ENCODE results near the gene YTHDC1. TPM values are rescaled to one million over a fixed set of nuclear protein-coding genes. Genes with fewer than 3 reads are reported as not detected.

The YTHDC1 gene
- total RNA-seq: 10 to 100 TPM; 28.0 to 73.1 (median 34.9) TPM

GRCh38 chr4:68349649-68350360, at the start of gene YTHDC1:
Gene YTHDC1 (minus strand): TSS chr4:68350090. CDS start chr4:68349753, 337 bp downstream.
- peaks cover 31 to 36% of the 10 kb centered on the region in 2 donors for H3K4me1 ChIP-seq
- DNase-seq (peak; percentile 93 to 94), ATAC-seq (peak; percentile 95 to 97)
- H3K36me3 ChIP-seq: no peaks in the 10 kb centered on the region
- in situ Hi-C loops (cut with MboI; ENCODE audit: low sequenced_read_pairs in 4 of 4): loop anchor here in 2 of 4 donors (25.0 kb wide), 1 partner anchor 813 kb away; the partner anchor contains the start of gene CENPC (in 2 of the 2)
- H3K4me3 ChIP-seq: peak within 1 kb of the TSS; percentile 84 to 95 (median 90)
- intact Hi-C loops (cut with DNase I; ENCODE audit: low total_unique reads): loop anchor here (2.0 kb wide), 1 partner anchor 23 kb away; no protein-coding TSS in a partner anchor
- H3K27ac ChIP-seq: peak within 1 kb of the TSS; percentile 94 to 97 (median 96)
- TF ChIP-seq POLR2A (IDR thresholded peaks at IDR 0.05): peak; percentile 92 to 97
- TF ChIP-seq, protein P1, sequence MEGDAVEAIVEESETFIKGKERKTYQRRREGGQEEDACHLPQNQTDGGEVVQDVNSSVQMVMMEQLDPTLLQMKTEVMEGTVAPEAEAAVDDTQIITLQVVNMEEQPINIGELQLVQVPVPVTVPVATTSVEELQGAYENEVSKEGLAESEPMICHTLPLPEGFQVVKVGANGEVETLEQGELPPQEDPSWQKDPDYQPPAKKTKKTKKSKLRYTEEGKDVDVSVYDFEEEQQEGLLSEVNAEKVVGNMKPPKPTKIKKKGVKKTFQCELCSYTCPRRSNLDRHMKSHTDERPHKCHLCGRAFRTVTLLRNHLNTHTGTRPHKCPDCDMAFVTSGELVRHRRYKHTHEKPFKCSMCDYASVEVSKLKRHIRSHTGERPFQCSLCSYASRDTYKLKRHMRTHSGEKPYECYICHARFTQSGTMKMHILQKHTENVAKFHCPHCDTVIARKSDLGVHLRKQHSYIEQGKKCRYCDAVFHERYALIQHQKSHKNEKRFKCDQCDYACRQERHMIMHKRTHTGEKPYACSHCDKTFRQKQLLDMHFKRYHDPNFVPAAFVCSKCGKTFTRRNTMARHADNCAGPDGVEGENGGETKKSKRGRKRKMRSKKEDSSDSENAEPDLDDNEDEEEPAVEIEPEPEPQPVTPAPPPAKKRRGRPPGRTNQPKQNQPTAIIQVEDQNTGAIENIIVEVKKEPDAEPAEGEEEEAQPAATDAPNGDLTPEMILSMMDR (IDR thresholded peaks at IDR 0.05 in 4 of 5, conservative IDR thresholded peaks at IDR 0.05 in 1 of 5): no peak
- no peaks in the 10 kb centered on the region for H3K9me3 ChIP-seq
- H3K27me3 ChIP-seq: no peaks in the 10 kb centered on the region

DNA sequence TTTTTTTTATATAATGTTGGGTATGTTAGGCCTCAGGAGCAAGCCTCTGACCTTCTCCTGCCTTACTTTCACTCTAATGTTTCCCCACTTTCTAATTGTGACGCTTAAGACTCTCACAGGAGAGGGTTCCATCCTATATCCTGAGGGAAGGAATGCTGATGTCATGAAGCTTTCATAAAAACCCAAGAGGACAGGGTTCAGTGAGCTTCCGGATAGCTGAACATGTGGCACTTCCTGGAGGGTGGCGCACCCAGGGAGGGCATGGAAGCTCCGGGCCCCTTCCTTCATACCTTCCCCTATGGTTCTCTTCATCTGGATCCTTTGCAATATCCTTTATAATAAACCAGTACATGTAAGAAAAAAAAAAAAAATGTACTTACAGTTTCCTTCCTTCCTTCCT, 49.4 kb upstream of the YTHDC1 start:
- Histone ChIP-seq H3K4me3 (no peak overlapping the region), H3K9me3 (no peaks in the 10 kb centered on the region), H3K27ac (no peak overlapping the region), H3K4me1 (no peaks in the 10 kb centered on the region), H3K36me3 (no peaks in the 10 kb centered on the region), H3K27me3 (no peaks in the 10 kb centered on the region)
- in situ Hi-C loops (cut with MboI; ENCODE audit: low sequenced_read_pairs in 4 of 4): no loop called here
- intact Hi-C loops (cut with DNase I; ENCODE audit: low total_unique reads): no loop called here
- TF ChIP-seq, protein P1 (IDR thresholded peaks at IDR 0.05 in 4 of 5, conservative IDR thresholded peaks at IDR 0.05 in 1 of 5): no peak
- no peak for TF ChIP-seq POLR2A (IDR thresholded peaks at IDR 0.05)
- no peak for ATAC-seq
- no peak for DNase-seq

DNA sequence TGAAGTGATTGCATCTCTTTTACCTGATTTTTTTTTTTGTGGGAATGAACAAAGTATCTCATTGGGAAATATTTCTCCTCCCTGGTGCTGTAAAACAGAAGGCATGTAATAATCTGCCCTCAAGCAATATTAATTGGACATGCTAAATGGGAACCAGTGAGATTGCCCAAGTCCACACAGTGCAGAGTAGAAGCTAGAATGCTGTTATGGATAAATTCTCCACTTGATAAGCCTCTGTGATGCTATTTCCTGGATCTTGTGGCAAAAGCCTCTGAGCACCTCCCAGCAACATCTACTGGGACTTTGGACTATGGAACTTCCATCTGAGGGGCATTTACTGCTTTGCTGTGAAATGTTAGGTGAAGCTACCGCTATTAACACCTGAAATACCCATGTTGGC, 46.9 kb upstream of the YTHDC1 start:
- intact Hi-C loops (cut with DNase I; ENCODE audit: low total_unique reads): no loop called here
- DNase-seq (no peak), ATAC-seq (no peak)
- H3K4me3 ChIP-seq: no peak overlapping the region
- TF ChIP-seq, protein P1 (IDR thresholded peaks at IDR 0.05 in 4 of 5, conservative IDR thresholded peaks at IDR 0.05 in 1 of 5): no peak
- TF ChIP-seq POLR2A (IDR thresholded peaks at IDR 0.05): no peak
- H3K27me3 ChIP-seq: no peaks in the 10 kb centered on the region
- no peaks in the 10 kb centered on the region for H3K36me3 ChIP-seq
- H3K9me3 ChIP-seq: no peaks in the 10 kb centered on the region
- H3K27ac ChIP-seq: no peak overlapping the region
- H3K4me1 ChIP-seq: no peaks in the 10 kb centered on the region
- in situ Hi-C loops (cut with MboI; ENCODE audit: low sequenced_read_pairs in 4 of 4): no loop called here

- in situ Hi-C loops (cut with MboI; ENCODE audit: low sequenced_read_pairs in 4 of 4): no loop called here
Measured at GRCh38 chr4:68391436-68391835, 41.5 kb upstream of the YTHDC1 start.

More at GRCh38 chr4:68391436-68391835, 41.5 kb upstream of the YTHDC1 start:
- Histone ChIP-seq H3K4me3 (no peak overlapping the region), H3K27me3 (no peaks in the 10 kb centered on the region), H3K36me3 (no peaks in the 10 kb centered on the region), H3K4me1 (no peaks in the 10 kb centered on the region), H3K9me3 (no peaks in the 10 kb centered on the region), H3K27ac (no peak overlapping the region)
- DNase-seq (no peak), ATAC-seq (no peak)
- intact Hi-C loops (cut with DNase I; ENCODE audit: low total_unique reads): no loop called here
- TF ChIP-seq, protein P1 (IDR thresholded peaks at IDR 0.05 in 4 of 5, conservative IDR thresholded peaks at IDR 0.05 in 1 of 5): no peak
- no peak for TF ChIP-seq POLR2A (IDR thresholded peaks at IDR 0.05)
